MV-4-11 (cell line): Measurements from ENCODE around the gene MAP3K3.
"Not testable (repeated sequence)": the region's sequence is repeated elsewhere in the genome, so short reads cannot be mapped to it uniquely, and the experiment has no call there.

Experiments used
- DNase-seq: peaks from one replicate; lab custom pipeline; 2025; lab: John Stamatoyannopoulos, UW

MAP3K3 gene

DNA sequence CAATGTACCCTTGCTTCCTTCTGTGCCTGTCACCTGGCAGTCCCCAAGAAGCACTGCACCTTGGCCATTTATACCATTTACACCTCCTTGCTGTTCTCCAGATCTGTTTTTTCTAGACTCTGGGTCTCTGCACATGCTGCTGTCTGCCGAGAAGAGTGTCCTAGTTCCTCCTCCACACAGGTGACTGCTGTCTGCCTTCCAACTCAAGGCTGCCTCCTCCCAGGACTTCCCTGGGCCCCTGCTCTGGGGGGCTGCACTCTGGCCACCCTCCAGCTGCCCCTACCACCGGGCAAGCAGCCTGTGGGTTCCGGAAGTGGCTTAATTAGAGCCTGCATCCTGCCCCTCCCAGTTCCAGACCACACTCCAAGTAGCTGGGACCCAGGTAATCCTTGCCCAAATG is 83.4 kb downstream of the MAP3K3 start:
- DNase-seq, result no peak

DNA sequence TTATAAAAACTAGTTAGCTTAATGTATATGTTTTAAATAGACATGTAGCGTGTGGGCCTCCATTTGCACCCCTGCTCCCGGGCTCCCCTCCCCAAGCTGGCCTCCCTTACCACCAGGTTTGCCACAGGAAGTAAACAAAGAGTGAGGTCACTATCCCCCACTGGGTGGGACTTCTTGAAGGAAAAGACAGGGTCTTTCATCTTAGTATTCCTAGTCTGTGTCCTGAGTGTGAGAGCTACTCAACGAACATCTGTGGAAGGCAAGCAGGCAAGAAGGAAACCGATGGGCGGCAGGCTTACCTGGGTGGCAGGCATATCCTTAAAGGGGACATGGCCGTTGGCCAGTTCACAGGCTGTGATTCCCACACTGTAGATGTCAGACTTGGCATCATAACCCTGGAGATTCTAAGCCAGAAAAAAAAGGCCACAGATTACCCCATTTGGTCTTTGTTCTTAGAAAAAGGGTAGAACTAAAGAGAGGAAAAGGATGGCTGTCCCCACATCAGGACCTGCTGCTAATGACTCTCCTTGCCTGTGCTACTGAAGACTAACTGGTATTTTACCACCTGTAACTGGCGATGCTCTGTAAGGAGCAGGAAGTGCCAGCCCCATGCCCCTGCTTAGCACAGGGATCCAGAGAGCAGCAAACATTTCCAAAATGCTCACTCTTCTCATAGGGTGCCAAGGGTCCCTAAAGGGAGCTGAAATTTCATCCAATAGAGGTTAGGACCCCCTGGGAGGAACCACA is 84.3 kb downstream of the MAP3K3 start:
- DNase-seq, result no peak

DNA sequence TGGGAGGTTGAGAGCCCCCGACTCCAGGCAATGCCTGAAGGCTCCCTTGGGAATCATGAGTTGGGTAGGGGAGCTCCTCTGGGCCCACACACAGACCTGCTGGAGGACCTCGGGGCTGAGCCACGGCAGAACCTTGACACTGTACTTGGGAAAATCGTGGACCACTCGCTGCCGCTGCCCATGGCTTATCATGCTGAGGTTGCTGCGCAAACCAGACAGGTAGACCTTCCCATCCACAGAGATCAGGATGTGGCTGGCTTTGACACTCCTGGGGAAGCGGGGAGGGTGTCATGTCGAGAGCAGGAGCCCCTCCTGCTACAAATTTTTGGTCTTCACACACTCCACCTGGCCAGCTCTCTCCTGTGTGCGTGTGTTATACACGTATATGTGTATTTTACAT is 84.9 kb downstream of the MAP3K3 start:
- DNase-seq, result no peak

DNA sequence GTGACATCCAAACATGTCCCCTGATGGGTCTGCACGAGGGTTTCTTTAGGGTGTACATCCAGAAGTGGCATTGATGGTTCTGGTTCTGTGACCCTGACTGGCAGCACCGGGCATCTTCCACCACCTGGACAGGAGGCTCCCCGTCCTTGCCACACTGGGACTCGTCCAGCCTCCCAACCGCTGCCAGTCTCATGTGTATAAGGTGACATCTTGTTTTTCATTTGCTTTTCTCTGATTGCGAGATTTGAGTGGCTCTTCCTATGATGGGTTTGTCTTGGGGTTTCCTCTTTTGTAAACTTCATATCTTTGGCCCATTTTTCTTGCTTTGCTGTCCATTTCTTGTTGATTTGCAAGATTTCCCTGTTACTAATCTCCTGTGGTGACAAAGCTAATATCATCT is 86.9 kb downstream of the MAP3K3 start:
- DNase-seq, result no peak

DNA sequence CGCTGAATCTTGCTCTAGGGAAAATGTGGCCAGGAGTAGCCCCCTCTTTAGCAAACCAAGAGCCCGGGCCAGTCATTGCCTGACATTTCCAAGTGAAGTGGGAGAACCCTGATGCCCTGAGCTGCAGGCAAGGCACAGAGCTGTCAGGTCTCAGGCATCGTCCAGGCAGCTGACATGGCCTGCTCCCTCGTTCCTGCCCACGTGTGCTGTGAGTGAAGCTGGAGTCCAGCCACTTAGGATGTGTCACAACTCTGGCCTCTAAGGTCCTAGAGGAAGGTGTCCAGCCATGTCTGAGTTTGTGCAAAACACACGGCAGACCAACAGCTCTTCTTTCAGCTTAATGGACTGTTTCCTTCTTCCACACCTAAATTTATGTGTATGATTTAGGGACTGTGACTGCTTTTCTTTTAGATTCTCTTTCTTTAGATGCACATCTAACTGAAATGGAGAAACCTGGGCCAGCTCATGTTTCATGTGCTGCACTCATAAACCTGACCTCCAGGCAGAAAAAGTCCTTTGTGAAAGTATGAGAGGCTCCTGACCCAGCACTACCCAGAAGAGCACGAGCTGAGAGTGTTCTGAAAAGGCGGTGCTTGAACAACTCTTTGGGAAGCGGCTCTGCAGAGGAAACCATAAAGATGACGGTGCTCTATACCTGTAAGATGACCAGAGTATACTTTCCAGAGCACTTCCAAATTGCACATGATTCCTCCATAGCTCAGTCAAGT is 92.5 kb downstream of the MAP3K3 start:
- DNase-seq, result no peak

DNA sequence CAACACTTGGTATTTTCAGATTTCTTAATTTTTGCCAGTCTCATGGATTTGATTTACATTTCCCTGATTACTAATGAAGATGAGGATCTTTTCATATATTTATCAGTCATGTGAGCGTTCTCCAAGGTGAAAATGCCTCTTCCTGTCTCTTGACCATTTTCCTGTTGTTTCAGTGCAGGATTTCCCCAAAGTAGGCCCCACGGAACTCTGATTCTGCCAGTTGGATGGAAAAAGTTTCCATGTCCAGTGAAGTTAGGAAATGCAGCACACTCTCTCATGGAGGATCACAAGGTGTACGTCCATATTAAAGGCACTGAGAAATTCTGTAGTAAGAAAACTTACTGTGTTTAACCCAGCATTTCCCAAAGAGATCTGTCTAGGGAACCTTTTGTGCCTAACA is 94.2 kb downstream of the MAP3K3 start:
- DNase-seq, result no peak

DNA sequence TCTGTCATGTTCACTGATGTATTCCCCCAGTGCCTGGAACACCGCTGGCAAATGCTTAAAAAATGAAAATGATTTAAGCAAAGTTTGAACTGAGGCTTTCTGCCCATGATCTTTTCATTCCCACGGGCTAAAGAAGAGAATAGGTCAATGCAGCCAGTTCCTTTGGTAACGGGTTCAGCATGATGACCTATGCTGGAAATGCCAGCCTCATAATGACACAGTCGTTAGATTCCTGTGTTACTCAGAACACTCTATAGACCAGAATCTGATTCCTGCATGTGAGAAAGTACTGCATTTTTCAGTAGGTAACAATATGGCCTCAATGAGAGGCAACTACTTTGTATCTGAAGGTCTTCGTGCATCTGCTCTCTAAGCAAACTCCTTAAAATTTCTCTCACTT is 96.8 kb downstream of the MAP3K3 start:
- DNase-seq, result no peak

DNA sequence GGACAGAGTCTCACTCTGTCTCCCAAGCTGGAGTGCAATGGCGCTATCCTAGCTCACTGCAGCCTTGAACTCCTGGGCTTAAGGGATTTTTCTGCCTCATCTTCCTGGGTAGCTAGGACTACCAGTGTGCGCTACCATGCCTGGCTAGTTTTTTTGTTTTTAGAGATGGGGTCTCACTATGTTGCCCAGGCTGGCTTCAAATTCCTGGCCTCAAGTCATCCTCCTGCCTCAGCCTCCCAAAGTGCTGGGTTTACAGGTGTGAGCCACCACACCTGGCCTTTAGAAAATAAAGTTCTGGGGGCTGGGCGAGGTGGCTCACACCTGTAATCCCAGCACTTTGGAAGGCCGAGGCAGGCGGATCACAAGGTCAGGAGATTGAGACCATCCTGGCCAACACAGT is 98.0 kb downstream of the MAP3K3 start:
- not testable (repeated sequence) for DNase-seq

DNA sequence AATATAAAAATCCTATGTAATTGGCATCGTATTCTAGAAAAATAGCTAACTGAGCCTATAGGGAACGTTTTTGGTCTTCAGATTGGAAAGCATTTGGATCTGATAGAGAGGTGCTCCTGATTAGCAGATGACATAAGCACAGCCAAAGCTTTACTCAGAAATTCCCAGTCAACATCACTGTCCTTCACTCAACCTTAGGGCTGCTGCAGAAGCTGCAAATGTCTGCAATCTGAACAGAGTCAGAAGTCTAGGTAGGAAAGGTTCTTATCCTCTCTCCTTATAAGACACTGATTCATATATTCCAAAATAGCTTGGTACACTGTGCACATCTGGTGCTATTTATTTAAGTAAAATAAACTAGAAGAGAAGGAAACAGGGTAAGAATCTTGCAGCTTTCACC is 100.2 kb downstream of the MAP3K3 start:
- DNase-seq, result no peak

DNA sequence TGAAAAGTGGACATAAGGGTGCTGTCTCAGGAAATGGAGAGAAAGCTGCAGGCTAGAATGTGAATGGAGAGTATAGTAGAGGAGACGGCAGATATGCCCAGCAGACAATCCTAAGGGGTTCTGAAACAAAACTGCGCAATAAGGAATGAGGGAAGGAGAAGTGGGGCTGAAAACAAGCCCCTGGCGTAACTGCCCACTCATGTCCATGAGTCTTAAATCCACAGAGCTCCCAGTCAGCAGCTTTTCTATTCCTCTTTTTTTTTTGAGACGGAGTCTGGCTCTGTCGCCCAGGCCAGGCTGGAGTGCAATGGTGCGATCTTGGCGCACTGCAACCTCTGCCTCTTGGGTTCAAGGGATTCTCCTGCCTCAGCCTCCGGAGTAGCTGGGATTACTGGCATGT is 113.5 kb downstream of the MAP3K3 start:
- peak; percentile 67 for DNase-seq

DNA sequence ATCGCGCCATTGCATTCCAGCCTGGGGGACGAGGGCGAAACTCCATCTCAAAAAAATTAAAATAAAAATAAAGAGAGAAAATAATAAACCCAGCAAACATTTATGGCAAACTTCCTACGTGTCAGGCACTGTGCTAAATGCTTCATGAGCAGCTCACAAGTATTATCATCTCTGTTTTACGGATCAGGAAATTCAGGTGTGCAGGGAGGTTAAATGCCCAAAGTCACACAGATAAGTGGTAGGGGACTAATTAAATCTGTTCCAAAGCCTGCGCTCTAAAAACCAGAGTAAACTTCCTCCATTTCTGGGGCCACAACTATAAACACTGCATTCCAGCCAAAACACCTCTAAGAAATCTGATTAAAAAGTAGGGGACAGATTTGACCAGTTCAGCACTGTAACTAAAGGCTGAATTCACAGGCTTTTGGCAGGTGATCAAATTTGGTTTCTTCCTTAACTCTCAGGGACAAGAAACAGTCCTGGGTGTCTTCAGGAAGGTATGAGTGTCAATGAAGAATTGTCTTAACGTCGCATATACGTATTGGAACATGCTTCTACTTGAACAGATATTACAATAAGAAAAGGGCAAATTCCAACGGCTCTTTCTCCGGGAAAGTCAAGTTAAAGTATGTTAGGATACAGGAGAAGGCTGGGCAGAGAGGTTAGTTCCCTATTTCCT is 118.4 kb downstream of the MAP3K3 start:
- DNase-seq, result no peak

DNA sequence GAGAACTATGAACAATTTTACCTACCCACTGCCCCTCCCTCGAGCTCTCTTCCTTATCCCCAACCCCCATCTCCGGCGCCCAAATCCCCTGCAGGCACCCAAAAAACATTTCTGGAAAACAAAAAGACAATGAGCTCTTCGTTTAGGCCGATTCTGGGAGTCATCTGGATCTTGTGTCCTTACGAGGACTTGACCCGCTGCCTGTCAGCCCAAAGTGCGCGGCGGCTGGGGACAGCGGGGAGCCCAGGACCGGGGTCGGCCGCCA is 118.9 kb downstream of the MAP3K3 start:
- peak; percentile 24 for DNase-seq

DNA sequence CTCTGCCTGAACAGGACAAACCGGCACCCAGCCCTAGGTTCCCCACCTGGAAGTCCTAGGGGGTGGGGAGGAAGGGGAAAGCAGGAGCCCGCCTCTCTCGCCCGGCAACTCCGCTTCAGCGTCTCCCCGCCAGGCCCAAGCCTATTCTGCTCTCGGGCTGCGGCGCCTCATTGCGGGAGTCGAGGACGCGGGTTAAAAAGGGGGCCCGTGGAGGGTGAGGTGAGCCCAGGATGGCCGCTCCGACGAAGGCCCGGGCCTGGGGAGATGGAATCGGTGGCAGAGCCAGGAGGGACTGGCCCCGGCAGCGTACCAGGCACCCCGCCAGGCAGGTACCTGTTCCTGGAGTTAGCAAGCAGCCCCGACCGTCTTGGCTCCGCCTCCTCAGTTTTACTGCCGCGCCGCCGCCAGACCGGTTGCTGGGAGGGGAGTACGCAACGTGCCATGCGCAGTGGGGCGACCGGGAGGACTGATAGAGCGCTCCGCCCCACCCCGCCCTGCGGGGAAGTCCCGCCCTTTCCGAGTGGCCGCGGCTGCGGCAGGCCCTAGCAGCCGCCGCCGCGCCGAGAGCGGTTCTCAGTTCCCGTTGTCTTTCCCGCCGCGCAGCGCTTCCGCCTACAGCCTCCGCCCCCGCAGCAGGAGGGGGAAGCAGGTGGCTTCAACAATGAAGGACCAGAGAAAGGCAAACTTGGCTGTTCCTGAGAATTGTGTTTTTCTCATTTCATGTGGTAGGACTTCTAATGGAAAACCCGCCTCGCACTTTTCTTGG is 119.4 kb downstream of the MAP3K3 start, which contains the start of gene STRADA:
TSS of gene STRADA (minus strand) at position 392 of the 766 bp plus-strand sequence. CDS start 13,430 bp downstream, outside the sequence.
- DNase-seq, result peak; percentile 98
